ENCODE measurements around the gene PBX4. TPM values are rescaled to one million over a fixed set of nuclear protein-coding genes. Genes with fewer than 3 reads are reported as not detected.

PBX4 gene
- total RNA-seq, 1 experiment from 2014 or later = 11.6 TPM

DNA sequence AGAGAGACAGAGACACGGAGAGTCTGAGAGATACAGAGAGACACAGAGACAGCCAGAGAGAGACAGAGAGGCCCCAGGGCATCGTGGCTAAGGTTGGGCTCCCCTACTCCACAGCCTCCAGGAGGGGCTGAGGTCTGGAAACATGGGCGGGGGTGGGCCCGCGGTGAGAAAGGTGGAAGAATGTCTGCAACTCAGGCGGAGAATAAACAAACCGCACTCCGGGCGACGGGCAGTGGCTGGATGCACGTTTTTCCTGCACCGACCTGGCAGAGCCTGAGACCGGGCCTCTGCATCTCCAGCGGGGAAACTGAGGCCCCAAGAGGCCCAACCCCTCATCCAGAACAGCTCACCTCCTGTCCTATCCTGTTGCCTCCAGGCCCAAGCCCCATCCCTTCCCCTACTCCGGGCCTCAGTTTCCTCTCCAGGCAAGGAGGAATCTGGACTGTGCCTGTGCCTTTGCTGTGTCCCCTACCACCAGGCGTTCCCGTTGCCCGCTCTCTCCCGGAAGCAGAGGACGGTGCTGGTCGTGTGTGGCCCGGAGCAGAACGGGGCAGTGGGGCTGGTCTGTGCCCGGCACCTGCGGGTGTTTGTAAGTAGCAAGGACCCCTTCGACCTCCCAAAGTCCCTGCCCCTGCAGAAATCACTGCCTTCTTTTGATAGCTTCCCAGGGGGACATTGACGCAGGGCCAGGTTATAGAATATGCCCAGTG is 83.8 kb downstream of the PBX4 start:
- RAD21 ChIA-PET (ENCODE audit: low non-redundant PET in 1 of 2, low total read pairs in 2 of 2, uncharacterized antibody in 2 of 2, unreplicated experiment in 2 of 2) = no interaction called here
- DNase-seq (ENCODE audit: low read depth, low spot score) (no peak), ATAC-seq (no peak)
- BruUV-seq (replicated peaks) = no TSS peak
- H3K27me3 ChIP-seq (ENCODE audit: insufficient read depth, low read length) = no peaks in the 10 kb centered on the region
- H3K79me2 ChIP-seq (ENCODE audit: insufficient read depth, low read length) = no peaks in the 10 kb centered on the region
- H3K9ac ChIP-seq (ENCODE audit: low read length) = no peak overlapping the region
- POLR2A ChIA-PET = interaction anchor here (0.5 kb wide), 1 partner anchor 1682 kb away, joined by 3 read pairs; no protein-coding TSS in a partner anchor
- intact Hi-C loops (cut with micrococcal nuclease) = no loop called here
- no peak for TF ChIP-seq YY1 (IDR thresholded peaks at IDR 0.05; ENCODE audit: extremely low read depth, insufficient replicate concordance, low read depth, low read length)
- no peak for TF ChIP-seq CBX3 (IDR thresholded peaks at IDR 0.05; ENCODE audit: low read depth)
- TF ChIP-seq, protein P1, sequence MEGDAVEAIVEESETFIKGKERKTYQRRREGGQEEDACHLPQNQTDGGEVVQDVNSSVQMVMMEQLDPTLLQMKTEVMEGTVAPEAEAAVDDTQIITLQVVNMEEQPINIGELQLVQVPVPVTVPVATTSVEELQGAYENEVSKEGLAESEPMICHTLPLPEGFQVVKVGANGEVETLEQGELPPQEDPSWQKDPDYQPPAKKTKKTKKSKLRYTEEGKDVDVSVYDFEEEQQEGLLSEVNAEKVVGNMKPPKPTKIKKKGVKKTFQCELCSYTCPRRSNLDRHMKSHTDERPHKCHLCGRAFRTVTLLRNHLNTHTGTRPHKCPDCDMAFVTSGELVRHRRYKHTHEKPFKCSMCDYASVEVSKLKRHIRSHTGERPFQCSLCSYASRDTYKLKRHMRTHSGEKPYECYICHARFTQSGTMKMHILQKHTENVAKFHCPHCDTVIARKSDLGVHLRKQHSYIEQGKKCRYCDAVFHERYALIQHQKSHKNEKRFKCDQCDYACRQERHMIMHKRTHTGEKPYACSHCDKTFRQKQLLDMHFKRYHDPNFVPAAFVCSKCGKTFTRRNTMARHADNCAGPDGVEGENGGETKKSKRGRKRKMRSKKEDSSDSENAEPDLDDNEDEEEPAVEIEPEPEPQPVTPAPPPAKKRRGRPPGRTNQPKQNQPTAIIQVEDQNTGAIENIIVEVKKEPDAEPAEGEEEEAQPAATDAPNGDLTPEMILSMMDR (IDR thresholded peaks at IDR 0.05 in 2 of 3, conservative IDR thresholded peaks at IDR 0.05 in 1 of 3; ENCODE audit: borderline replicate concordance in 1 of 3, insufficient read depth in 1 of 3, low read depth in 2 of 3, low read length in 2 of 3) = no peak
- H3K36me3 ChIP-seq (ENCODE audit: control insufficient read depth in 1 of 2, insufficient read depth in 2 of 2, low read length in 2 of 2) = no peaks in the 10 kb centered on the region
- no peak overlapping the region for H3K4me2 ChIP-seq (ENCODE audit: low read length)
- H2AFZ ChIP-seq (ENCODE audit: low read depth, low read length, poor library complexity, severe bottlenecking) = no peak overlapping the region
- no peaks in the 10 kb centered on the region for H3K9me2 ChIP-seq (ENCODE audit: insufficient read depth)
- H3K4me1 ChIP-seq (ENCODE audit: control insufficient read depth in 1 of 2, insufficient read depth in 2 of 2, low read length in 2 of 2) = peaks cover 3 to 13% of the 10 kb centered on the region in 2 experiments; a peak in 2 of 4 replicates
- H3K4me3 ChIP-seq (replicated peaks in 1 of 2; ENCODE audit: low read depth in 1 of 2, low read length in 2 of 2) = no peak overlapping the region
- H4K20me1 ChIP-seq (ENCODE audit: insufficient read depth) = no peaks in the 10 kb centered on the region
- CTCF ChIA-PET = no interaction called here
- no peaks in the 10 kb centered on the region for H3K9me3 ChIP-seq (ENCODE audit: control insufficient read depth in 1 of 2, insufficient read depth in 1 of 2, low read depth in 1 of 2, low read length in 2 of 2)
- H3K27ac ChIP-seq (ENCODE audit: low read depth, low read length) = no peak overlapping the region

DNA sequence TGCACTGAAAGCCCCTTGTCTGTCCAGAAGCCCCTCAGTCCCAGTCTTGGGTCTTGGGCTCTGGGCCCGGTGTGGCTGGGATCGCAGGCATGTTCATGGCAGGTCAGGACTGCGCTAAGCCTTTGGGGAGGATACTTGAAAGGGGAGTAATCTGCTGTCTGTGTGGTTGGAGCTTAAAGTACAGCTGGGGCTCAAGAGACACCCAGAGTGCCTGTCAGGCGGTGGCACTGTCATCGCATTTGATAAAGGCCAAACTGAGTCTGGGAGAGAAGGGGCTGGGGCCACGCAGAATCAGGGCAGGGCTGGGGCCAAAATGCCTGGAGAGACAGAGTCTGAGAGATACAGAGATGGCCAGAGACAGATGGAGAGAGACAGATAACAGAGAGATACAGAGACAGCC is 84.6 kb downstream of the PBX4 start:
- TSS peak; percentile 17 for BruUV-seq (replicated peaks)
- intact Hi-C loops (cut with micrococcal nuclease) = no loop called here
- TF ChIP-seq, protein P2, sequence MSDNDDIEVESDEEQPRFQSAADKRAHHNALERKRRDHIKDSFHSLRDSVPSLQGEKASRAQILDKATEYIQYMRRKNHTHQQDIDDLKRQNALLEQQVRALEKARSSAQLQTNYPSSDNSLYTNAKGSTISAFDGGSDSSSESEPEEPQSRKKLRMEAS (IDR thresholded peaks at IDR 0.05) = no peak
- TF ChIP-seq SP1 (IDR thresholded peaks at IDR 0.05; ENCODE audit: low read depth) (no peak), JUND (IDR thresholded peaks at IDR 0.05) (no peak), ELF1 (IDR thresholded peaks at IDR 0.05; ENCODE audit: borderline replicate concordance, low read depth) (no peak), RAD21 (IDR thresholded peaks at IDR 0.05; ENCODE audit: low read depth) (no peak), CBX3 (IDR thresholded peaks at IDR 0.05; ENCODE audit: low read depth) (no peak)
- TF ChIP-seq, protein P3, sequence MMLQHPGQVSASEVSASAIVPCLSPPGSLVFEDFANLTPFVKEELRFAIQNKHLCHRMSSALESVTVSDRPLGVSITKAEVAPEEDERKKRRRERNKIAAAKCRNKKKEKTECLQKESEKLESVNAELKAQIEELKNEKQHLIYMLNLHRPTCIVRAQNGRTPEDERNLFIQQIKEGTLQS (IDR thresholded peaks at IDR 0.05) = no peak
- TF ChIP-seq, protein P1 (IDR thresholded peaks at IDR 0.05 in 2 of 3, conservative IDR thresholded peaks at IDR 0.05 in 1 of 3; ENCODE audit: borderline replicate concordance in 1 of 3, insufficient read depth in 1 of 3, low read depth in 2 of 3, low read length in 2 of 3) = no peak
- no peak overlapping the region for H3K27ac ChIP-seq (ENCODE audit: low read depth, low read length)
- no peaks in the 10 kb centered on the region for H3K9me3 ChIP-seq (ENCODE audit: control insufficient read depth in 1 of 2, insufficient read depth in 1 of 2, low read depth in 1 of 2, low read length in 2 of 2)
- H3K9ac ChIP-seq (ENCODE audit: low read length) = no peak overlapping the region
- no peaks in the 10 kb centered on the region for H4K20me1 ChIP-seq (ENCODE audit: insufficient read depth)
- no peaks in the 10 kb centered on the region for H3K27me3 ChIP-seq (ENCODE audit: insufficient read depth, low read length)
- H3K36me3 ChIP-seq (ENCODE audit: control insufficient read depth in 1 of 2, insufficient read depth in 2 of 2, low read length in 2 of 2) = no peaks in the 10 kb centered on the region; a peak in 1 of 4 replicates
- ChIA-PET RAD21 (ENCODE audit: low non-redundant PET in 1 of 2, low total read pairs in 2 of 2, uncharacterized antibody in 2 of 2, unreplicated experiment in 2 of 2) (no interaction called here), POLR2A (no interaction called here), CTCF (interaction anchor here (4.8 kb wide), 1 partner anchor 110 kb away, joined by 21 read pairs; the partner anchor contains the start of gene GMIP)
- H2AFZ ChIP-seq (ENCODE audit: low read depth, low read length, poor library complexity, severe bottlenecking) = no peak overlapping the region
- H3K4me2 ChIP-seq (ENCODE audit: low read length) = no peak overlapping the region
- no peak overlapping the region for H3K4me3 ChIP-seq (replicated peaks in 1 of 2; ENCODE audit: low read depth in 1 of 2, low read length in 2 of 2)
- H3K9me2 ChIP-seq (ENCODE audit: insufficient read depth) = no peaks in the 10 kb centered on the region
- no peaks in the 10 kb centered on the region for H3K79me2 ChIP-seq (ENCODE audit: insufficient read depth, low read length)
- H3K4me1 ChIP-seq (ENCODE audit: control insufficient read depth in 1 of 2, insufficient read depth in 2 of 2, low read length in 2 of 2) = peaks cover 1 to 8% of the 10 kb centered on the region in 2 experiments; a peak in 2 of 4 replicates
- ATAC-seq (no peak), DNase-seq (ENCODE audit: low read depth, low spot score) (no peak)
